Cardiac fibroblast (primary cell): ENCODE data around the gene PCDHA10.
"Not testable (repeated sequence)": the region's sequence is repeated elsewhere in the genome, so short reads cannot be mapped to it uniquely, and the experiment has no call there.

Experiments
- DNase-seq, 2 donors: peaks; one replicate each; pipeline versions ENCODE4 v3.0.0 to v3.0.0-alpha.2; 2010; ENCODE audit warnings: low read depth in 2 of 2
- H3K4me3 ChIP-seq, 2 donors: replicated peaks in 1 of 2; 1 replicate in 1 of 2; 2 replicates in 1 of 2; pipeline ENCODE4 v1.5.1; 2011; ENCODE audit warnings: low read depth in 2 of 2, low read length in 2 of 2, mild to moderate bottlenecking in 2 of 2, moderate library complexity in 1 of 2
- TF ChIP-seq, protein P1 (sequence below): IDR thresholded peaks from one replicate; pipeline ENCODE4 v1.5.1; 2011; ENCODE audit warnings: low read depth, mild to moderate bottlenecking, low read length, inconsistent platforms

Gene PCDHA10

DNA sequence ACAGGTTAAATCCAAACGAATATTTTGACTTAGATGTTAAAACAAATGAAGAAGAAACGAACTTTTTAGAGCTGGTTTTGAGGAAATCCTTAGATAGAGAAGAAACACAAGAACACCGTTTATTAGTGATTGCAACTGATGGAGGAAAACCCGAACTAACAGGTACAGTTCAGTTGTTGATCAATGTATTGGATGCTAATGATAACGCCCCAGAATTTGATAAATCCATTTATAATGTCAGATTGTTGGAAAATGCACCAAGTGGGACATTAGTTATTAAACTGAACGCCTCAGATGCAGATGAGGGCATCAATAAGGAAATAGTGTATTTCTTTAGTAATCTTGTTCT, 33.4 kb upstream of the PCDHA10 start:
- no peak for DNase-seq
- no peak overlapping the region for H3K4me3 ChIP-seq
- TF ChIP-seq, protein P1, sequence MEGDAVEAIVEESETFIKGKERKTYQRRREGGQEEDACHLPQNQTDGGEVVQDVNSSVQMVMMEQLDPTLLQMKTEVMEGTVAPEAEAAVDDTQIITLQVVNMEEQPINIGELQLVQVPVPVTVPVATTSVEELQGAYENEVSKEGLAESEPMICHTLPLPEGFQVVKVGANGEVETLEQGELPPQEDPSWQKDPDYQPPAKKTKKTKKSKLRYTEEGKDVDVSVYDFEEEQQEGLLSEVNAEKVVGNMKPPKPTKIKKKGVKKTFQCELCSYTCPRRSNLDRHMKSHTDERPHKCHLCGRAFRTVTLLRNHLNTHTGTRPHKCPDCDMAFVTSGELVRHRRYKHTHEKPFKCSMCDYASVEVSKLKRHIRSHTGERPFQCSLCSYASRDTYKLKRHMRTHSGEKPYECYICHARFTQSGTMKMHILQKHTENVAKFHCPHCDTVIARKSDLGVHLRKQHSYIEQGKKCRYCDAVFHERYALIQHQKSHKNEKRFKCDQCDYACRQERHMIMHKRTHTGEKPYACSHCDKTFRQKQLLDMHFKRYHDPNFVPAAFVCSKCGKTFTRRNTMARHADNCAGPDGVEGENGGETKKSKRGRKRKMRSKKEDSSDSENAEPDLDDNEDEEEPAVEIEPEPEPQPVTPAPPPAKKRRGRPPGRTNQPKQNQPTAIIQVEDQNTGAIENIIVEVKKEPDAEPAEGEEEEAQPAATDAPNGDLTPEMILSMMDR: no peak

DNA sequence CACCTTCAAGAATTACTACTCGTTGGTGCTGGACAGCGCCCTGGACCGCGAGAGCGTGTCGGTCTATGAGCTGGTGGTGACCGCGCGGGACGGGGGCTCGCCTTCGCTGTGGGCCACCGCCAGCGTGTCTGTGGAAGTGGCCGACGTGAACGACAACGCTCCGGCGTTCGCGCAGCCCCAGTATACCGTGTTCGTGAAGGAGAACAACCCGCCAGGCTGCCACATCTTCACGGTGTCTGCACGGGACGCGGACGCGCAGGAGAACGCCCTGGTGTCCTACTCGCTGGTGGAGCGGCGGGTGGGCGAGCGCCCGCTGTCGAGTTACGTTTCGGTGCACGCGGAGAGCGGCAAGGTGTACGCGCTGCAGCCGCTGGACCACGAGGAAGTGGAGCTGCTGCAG, 32.7 kb upstream of the PCDHA10 start:
- not testable (repeated sequence) for H3K4me3 ChIP-seq, DNase-seq

DNA sequence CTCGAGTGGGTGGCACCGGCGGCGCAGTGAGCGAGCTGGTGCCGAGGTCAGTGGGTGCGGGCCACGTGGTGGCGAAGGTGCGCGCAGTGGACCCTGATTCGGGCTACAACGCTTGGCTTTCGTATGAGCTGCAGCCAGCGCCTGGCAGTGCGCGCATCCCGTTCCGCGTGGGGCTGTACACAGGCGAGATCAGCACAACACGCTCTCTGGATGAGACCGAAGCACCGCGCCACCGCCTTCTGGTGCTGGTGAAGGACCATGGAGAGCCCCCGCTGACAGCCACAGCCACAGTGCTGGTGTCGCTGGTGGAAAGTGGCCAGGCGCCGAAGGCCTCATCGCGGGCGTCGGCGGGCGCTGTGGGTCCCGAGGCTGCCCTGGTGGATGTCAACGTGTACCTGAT, 32.2 kb upstream of the PCDHA10 start:
- TF ChIP-seq, protein P1: no peak
- no peak for DNase-seq
- no peak overlapping the region for H3K4me3 ChIP-seq

DNA sequence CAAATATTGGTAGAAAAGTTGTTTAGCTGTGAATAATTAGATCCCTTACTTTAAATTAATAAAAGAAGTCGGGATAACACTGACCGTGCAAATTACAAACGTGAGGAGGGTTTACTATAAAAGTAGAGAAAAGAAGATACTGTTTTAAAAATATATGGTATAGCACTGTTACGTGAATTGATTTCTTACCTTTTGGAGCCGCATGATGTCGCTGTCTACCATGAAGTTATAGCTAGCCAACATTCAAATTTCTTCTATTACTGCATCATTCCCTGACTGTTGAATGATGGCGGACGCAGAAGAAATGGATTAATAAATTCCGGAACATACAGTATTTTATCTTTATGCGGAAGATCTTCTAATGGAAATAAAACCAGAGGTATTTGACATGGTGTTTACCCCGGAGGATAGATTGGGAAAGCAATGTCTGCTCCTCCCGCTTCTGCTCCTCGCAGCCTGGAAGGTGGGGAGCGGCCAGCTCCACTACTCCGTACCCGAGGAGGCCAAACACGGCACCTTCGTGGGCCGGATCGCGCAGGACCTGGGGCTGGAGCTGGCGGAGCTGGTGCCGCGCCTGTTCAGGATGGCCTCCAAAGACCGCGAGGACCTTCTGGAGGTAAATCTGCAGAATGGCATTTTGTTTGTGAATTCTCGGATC, 27.9 kb upstream of the PCDHA10 start, which contains the start of gene PCDHA6:
PCDHA6 (plus strand) TSS at position 257 of the 658 bp plus-strand sequence; CDS start at position 389, 132 bp downstream.
- TF ChIP-seq, protein P1: no peak
- DNase-seq: peak in 1 of 2 donors; percentile 8
- H3K4me3 ChIP-seq: no peak within 1 kb of the TSS

DNA sequence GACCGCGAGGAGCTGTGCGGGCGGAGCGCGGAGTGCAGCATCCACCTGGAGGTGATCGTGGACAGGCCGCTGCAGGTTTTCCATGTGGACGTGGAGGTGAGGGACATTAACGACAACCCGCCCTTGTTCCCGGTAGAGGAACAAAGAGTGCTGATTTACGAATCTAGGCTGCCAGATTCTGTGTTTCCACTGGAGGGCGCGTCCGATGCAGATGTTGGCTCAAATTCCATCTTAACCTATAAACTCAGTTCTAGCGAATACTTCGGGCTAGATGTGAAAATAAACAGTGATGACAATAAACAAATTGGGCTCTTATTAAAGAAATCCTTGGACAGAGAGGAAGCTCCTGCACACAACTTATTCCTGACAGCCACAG, 27.3 kb upstream of the PCDHA10 start:
- DNase-seq: no peak
- TF ChIP-seq, protein P1: no peak
- H3K4me3 ChIP-seq: no peak overlapping the region

DNA sequence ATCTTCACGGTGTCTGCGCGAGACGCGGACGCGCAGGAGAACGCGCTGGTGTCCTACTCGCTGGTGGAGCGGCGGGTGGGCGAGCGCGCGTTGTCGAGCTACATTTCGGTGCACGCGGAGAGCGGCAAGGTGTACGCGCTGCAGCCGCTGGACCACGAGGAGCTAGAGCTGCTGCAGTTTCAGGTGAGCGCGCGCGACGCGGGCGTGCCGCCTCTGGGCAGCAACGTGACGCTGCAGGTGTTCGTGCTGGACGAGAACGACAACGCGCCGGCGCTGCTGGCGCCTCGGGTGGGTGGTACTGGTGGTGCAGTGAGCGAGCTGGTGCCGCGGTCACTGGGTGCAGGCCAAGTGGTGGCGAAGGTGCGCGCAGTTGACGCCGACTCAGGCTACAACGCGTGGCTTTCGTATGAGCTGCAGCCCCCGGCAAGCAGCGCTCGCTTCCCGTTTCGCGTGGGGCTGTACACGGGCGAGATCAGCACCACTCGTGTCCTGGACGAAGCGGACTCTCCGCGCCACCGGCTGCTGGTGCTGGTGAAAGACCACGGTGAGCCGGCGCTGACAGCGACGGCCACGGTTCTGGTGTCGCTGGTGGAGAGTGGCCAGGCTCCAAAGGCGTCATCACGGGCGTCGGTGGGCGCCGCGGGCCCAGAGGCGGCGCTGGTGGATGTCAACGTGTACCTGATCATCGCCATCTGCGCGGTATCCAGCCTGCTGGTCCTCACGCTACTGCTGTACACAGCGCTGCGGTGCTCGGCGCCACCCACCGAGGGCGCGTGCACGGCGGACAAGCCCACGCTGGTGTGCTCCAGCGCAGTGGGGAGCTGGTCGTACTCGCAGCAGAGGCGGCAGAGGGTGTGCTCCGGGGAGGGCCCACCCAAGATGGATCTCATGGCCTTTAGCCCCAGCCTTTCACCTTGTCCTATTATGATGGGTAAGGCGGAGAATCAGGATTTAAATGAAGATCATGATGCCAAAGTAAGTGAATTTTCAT, 25.9 kb upstream of the PCDHA10 start:
- H3K4me3 ChIP-seq, DNase-seq: not testable (repeated sequence)

DNA sequence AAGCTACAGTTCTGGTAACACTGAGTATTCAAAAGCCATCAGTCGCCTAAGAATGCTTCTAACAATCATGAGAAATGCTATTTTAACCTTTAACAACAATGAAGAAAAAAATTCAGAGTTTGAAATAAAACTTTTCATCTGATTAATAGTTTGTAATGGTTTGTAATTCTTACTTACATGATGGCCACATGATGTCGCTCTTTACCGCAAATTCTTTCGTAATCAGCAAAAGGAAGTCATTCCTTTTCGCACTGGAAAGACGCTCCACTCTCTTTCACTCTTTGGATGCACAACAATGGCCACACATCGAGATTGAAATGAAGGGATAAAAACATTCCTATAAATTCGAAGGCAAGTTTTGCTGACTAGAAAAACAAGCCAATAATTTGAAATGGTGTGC, 21.7 kb upstream of the PCDHA10 start, which contains the start of gene PCDHA7:
PCDHA7 (plus strand) TSS at position 277 of the 400 bp plus-strand sequence; CDS start at position 392, 115 bp downstream.
- H3K4me3 ChIP-seq: no peak within 1 kb of the TSS
- TF ChIP-seq, protein P1: no peak
- DNase-seq: peak; percentile 24 to 46

DNA sequence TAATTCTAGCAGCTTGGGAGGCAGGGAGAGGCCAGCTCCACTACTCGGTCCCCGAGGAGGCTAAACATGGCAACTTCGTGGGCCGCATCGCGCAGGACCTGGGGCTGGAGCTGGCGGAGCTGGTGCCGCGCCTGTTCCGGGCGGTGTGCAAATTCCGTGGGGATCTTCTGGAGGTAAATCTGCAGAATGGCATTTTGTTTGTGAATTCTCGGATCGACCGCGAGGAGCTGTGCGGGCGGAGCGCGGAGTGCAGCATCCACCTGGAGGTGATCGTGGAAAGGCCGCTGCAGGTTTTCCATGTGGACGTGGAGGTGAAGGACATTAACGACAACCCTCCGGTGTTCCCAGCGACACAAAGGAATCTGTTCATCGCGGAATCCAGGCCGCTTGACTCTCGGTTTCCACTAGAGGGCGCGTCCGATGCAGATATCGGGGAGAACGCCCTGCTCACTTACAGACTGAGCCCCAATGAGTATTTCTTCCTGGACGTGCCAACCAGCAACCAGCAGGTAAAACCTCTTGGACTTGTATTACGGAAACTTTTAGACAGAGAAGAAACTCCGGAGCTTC, 21.2 kb upstream of the PCDHA10 start:
- H3K4me3 ChIP-seq, DNase-seq: not testable (repeated sequence)
